ENCODE measurements around the gene RPP14.
A peak's percentile ranks its signal among the peaks of the same experiment; 100 is the strongest.

RPP14 gene

GRCh38 chr3:58291671-58292338 lies 14.2 kb upstream of the RPP14 start:
- no peak for DNase-seq (ENCODE audit: low spot score)

- DNase-seq (ENCODE audit: low spot score), result no peak
Measured at GRCh38 chr3:58292866-58293265, 13.2 kb upstream of the RPP14 start.

GRCh38 chr3:58293516-58293915 lies 12.5 kb upstream of the RPP14 start:
- no peak for DNase-seq (ENCODE audit: low spot score)

- DNase-seq (ENCODE audit: low spot score), result no peak
Measured at GRCh38 chr3:58296269-58296668, 9.8 kb upstream of the RPP14 start.

- DNase-seq (ENCODE audit: low spot score), result no peak
Measured at GRCh38 chr3:58296843-58297242, 9.2 kb upstream of the RPP14 start.

GRCh38 chr3:58298190-58298589 lies 7.9 kb upstream of the RPP14 start:
- no peak for DNase-seq (ENCODE audit: low spot score)

- no peak for DNase-seq (ENCODE audit: low spot score)
Measured at GRCh38 chr3:58299075-58299474, 7.0 kb upstream of the RPP14 start.

- no peak for DNase-seq (ENCODE audit: low spot score)
Measured at GRCh38 chr3:58299839-58300516, 6.1 kb upstream of the RPP14 start.

- peak; percentile 68 for DNase-seq (ENCODE audit: low spot score)
Measured at GRCh38 chr3:58307639-58308215, 1.7 kb downstream of the RPP14 start.

- DNase-seq (ENCODE audit: low spot score), result peak; percentile 35
Measured at GRCh38 chr3:58308728-58309127, 2.7 kb downstream of the RPP14 start.

GRCh38 chr3:58317811-58318210 lies 11.8 kb downstream of the RPP14 start:
- DNase-seq (ENCODE audit: low spot score), result no peak

- DNase-seq (ENCODE audit: low spot score), result no peak
Measured at GRCh38 chr3:58321791-58322190, 15.7 kb downstream of the RPP14 start.

- DNase-seq (ENCODE audit: low spot score), result no peak
Measured at GRCh38 chr3:58322793-58323192, 16.7 kb downstream of the RPP14 start.

- peak; percentile 36 for DNase-seq (ENCODE audit: low spot score)
Measured at GRCh38 chr3:58323529-58324390, 17.7 kb downstream of the RPP14 start.

GRCh38 chr3:58324391-58325390 lies 18.6 kb downstream of the RPP14 start:
- no peak for DNase-seq (ENCODE audit: low spot score)

- no peak for DNase-seq (ENCODE audit: low spot score)
Measured at GRCh38 chr3:58325525-58325992, 19.5 kb downstream of the RPP14 start.

- DNase-seq (ENCODE audit: low spot score), result no peak
Measured at GRCh38 chr3:58326267-58326900, 20.3 kb downstream of the RPP14 start.

GRCh38 chr3:58329150-58329921 lies 23.3 kb downstream of the RPP14 start:
- DNase-seq (ENCODE audit: low spot score), result no peak

- DNase-seq (ENCODE audit: low spot score), result no peak
Measured at GRCh38 chr3:58329922-58330413, 23.9 kb downstream of the RPP14 start.

Measured in hematopoietic multipotent progenitor cell treated with erythropoietin and hydrocortisone succinate and interleukin-3 and kit ligand, for 15 days (in vitro differentiated cells).